ENCODE results near the gene MUC12. TPM values are rescaled to one million over a fixed set of nuclear protein-coding genes. Genes with fewer than 3 reads are reported as not detected.

Gene MUC12
- total RNA-seq, 4 donors from 2014 or later, result 0.54 to 15.1 TPM; not detected in 2

GRCh38 chr7:100951172-100951571 is 18.2 kb upstream of the MUC12 start:
- 50% methylated on average over 2 of the region's 6 CpGs; no CpG with 5 or more reads in 1 of the 2 donors for WGBS, 2 donors (ENCODE audit: low coverage in 1 of 2)
- H3K9me3 ChIP-seq, result peaks cover 0 to 2% (median 0%) of the 10 kb centered on the region in 3 donors
- ATAC-seq, result no peak
- H3K4me3 ChIP-seq, result no peak overlapping the region
- peaks cover 78% of the 10 kb centered on the region for H3K27me3 ChIP-seq
- H3K4me1 ChIP-seq, result no peaks in the 10 kb centered on the region
- TF ChIP-seq CTCF (IDR thresholded peaks at IDR 0.05) (no peak), POLR2A (IDR thresholded peaks at IDR 0.05) (no peak), EP300 (IDR thresholded peaks at IDR 0.05) (no peak), POLR2AphosphoS5 (IDR thresholded peaks at IDR 0.05) (no peak)
- no peaks in the 10 kb centered on the region for H3K36me3 ChIP-seq
- no peak overlapping the region for H3K27ac ChIP-seq

GRCh38 chr7:100951888-100952560 is 17.3 kb upstream of the MUC12 start:
- Histone ChIP-seq H3K4me3 (no peak overlapping the region), H3K27me3 (peaks cover 69% of the 10 kb centered on the region), H3K27ac (no peak overlapping the region), H3K9me3 (peaks cover 0 to 8% (median 0%) of the 10 kb centered on the region in 3 donors), H3K36me3 (no peaks in the 10 kb centered on the region), H3K4me1 (no peaks in the 10 kb centered on the region)
- ATAC-seq, result no peak
- 62 to 78% methylated on average over 10 to 15 of the region's 15 CpGs for WGBS, 2 donors (ENCODE audit: low coverage in 1 of 2)
- TF ChIP-seq POLR2A (IDR thresholded peaks at IDR 0.05) (no peak), CTCF (IDR thresholded peaks at IDR 0.05) (no peak), EP300 (IDR thresholded peaks at IDR 0.05) (no peak), POLR2AphosphoS5 (IDR thresholded peaks at IDR 0.05) (no peak)

GRCh38 chr7:100952641-100953040 is 16.7 kb upstream of the MUC12 start:
- no peak overlapping the region for H3K4me3 ChIP-seq
- no peak for TF ChIP-seq CTCF (IDR thresholded peaks at IDR 0.05)
- no peak for TF ChIP-seq EP300 (IDR thresholded peaks at IDR 0.05)
- TF ChIP-seq POLR2AphosphoS5 (IDR thresholded peaks at IDR 0.05), result no peak
- no peak for TF ChIP-seq POLR2A (IDR thresholded peaks at IDR 0.05)
- H3K36me3 ChIP-seq, result no peaks in the 10 kb centered on the region
- peaks cover 69% of the 10 kb centered on the region for H3K27me3 ChIP-seq
- H3K4me1 ChIP-seq, result no peaks in the 10 kb centered on the region
- H3K9me3 ChIP-seq, result peaks cover 0 to 12% (median 0%) of the 10 kb centered on the region in 3 donors
- ATAC-seq, result no peak
- no peak overlapping the region for H3K27ac ChIP-seq
- WGBS, 2 donors (ENCODE audit: low coverage in 1 of 2), result 45 to 73% methylated on average over 2 of the region's 2 CpGs

GRCh38 chr7:100957832-100958421 is 11.4 kb upstream of the MUC12 start:
- TF ChIP-seq POLR2AphosphoS5 (IDR thresholded peaks at IDR 0.05) (no peak), POLR2A (IDR thresholded peaks at IDR 0.05) (no peak), CTCF (IDR thresholded peaks at IDR 0.05) (no peak), EP300 (IDR thresholded peaks at IDR 0.05) (no peak)
- Histone ChIP-seq H3K4me1 (no peaks in the 10 kb centered on the region), H3K27me3 (peaks cover 56% of the 10 kb centered on the region), H3K9me3 (peaks cover 0 to 14% (median 0%) of the 10 kb centered on the region in 3 donors), H3K4me3 (no peak overlapping the region), H3K36me3 (no peaks in the 10 kb centered on the region), H3K27ac (no peak overlapping the region)
- 58 to 63% methylated on average over 11 of the region's 12 CpGs for WGBS, 2 donors (ENCODE audit: low coverage in 1 of 2)
- peak; percentile 23 for ATAC-seq

- H3K27ac ChIP-seq, result no peak overlapping the region
- peaks cover 56% of the 10 kb centered on the region for H3K27me3 ChIP-seq
- ATAC-seq, result no peak
- H3K4me3 ChIP-seq, result no peak overlapping the region
- peaks cover 0 to 14% (median 0%) of the 10 kb centered on the region in 3 donors for H3K9me3 ChIP-seq
- no peaks in the 10 kb centered on the region for H3K36me3 ChIP-seq
- no peaks in the 10 kb centered on the region for H3K4me1 ChIP-seq
- no peak for TF ChIP-seq EP300 (IDR thresholded peaks at IDR 0.05)
- no peak for TF ChIP-seq POLR2AphosphoS5 (IDR thresholded peaks at IDR 0.05)
- TF ChIP-seq CTCF (IDR thresholded peaks at IDR 0.05), result no peak
- TF ChIP-seq POLR2A (IDR thresholded peaks at IDR 0.05), result no peak
- 61 to 71% methylated on average over 2 of the region's 2 CpGs for WGBS, 2 donors (ENCODE audit: low coverage in 1 of 2)
These were observed 9.5 kb upstream of the MUC12 start for GRCh38 chr7:100959894-100960293.

All from gastroesophageal sphincter (tissue), 4 donors.